Measurements from ENCODE around the gene ENO1. TPM values are rescaled to one million over a fixed set of nuclear protein-coding genes. Genes with fewer than 3 reads are reported as not detected.

Gene ENO1
- total and polyA plus RNA-seq, 2 experiments from 2014 or later, result 659 to 868 TPM

GRCh38 chr1:8891401-8891800 is 12.9 kb upstream of the ENO1 start:
- H3K4me3 ChIP-seq, result no peak overlapping the region
- peaks cover 7% of the 10 kb centered on the region for H3K4me1 ChIP-seq (ENCODE audit: insufficient read depth)
- no peaks in the 10 kb centered on the region for H3K9me3 ChIP-seq (ENCODE audit: low read depth)
- no peaks in the 10 kb centered on the region for H4K20me1 ChIP-seq (ENCODE audit: insufficient read depth, poor library complexity, severe bottlenecking)
- H3K9me2 ChIP-seq (replicated peaks; ENCODE audit: insufficient read depth), result no peaks in the 10 kb centered on the region
- no peaks in the 10 kb centered on the region for H3K79me2 ChIP-seq
- H3K36me3 ChIP-seq (replicated peaks; ENCODE audit: insufficient read depth, low read depth), result no peaks in the 10 kb centered on the region
- H3K27ac ChIP-seq, result no peak overlapping the region
- no peak overlapping the region for H2AFZ ChIP-seq
- TF ChIP-seq EZH2phosphoT487 (IDR thresholded peaks at IDR 0.05; ENCODE audit: low read depth, severe bottlenecking, unreplicated experiment) (no peak), CTCF (IDR thresholded peaks at IDR 0.05; ENCODE audit: poor library complexity) (no peak), EZH2 (IDR thresholded peaks at IDR 0.05; ENCODE audit: borderline replicate concordance) (no peak)
- DNase-seq (ENCODE audit: low spot score), result no peak
- WGBS (ENCODE audit: low lambda C conversion rate, missing lambda C conversion rate), result 69% methylated on average over 3 of the region's 3 CpGs
- H3K4me2 ChIP-seq, result no peak overlapping the region
- H3K27me3 ChIP-seq, result no peaks in the 10 kb centered on the region

- WGBS (ENCODE audit: low lambda C conversion rate, missing lambda C conversion rate), result 68% methylated on average over 18 of the region's 18 CpGs
Measured at GRCh38 chr1:8889925-8890785, 11.7 kb upstream of the ENO1 start.

GRCh38 chr1:8889103-8889846 is 10.8 kb upstream of the ENO1 start:
- Histone ChIP-seq H3K79me2 (no peaks in the 10 kb centered on the region), H3K27ac (peak overlapping the region; percentile 62), H3K9me2 (replicated peaks; ENCODE audit: insufficient read depth) (no peaks in the 10 kb centered on the region), H3K4me3 (no peak overlapping the region), H3K4me2 (peak overlapping the region; percentile 61), H4K20me1 (ENCODE audit: insufficient read depth, poor library complexity, severe bottlenecking) (no peaks in the 10 kb centered on the region), H3K4me1 (ENCODE audit: insufficient read depth) (peaks cover 7% of the 10 kb centered on the region), H3K27me3 (no peaks in the 10 kb centered on the region), H3K9me3 (ENCODE audit: low read depth) (no peaks in the 10 kb centered on the region), H2AFZ (no peak overlapping the region), H3K36me3 (replicated peaks; ENCODE audit: insufficient read depth, low read depth) (no peaks in the 10 kb centered on the region)
- no peak for TF ChIP-seq CTCF (IDR thresholded peaks at IDR 0.05; ENCODE audit: poor library complexity)
- no peak for TF ChIP-seq EZH2phosphoT487 (IDR thresholded peaks at IDR 0.05; ENCODE audit: low read depth, severe bottlenecking, unreplicated experiment)
- no peak for TF ChIP-seq EZH2 (IDR thresholded peaks at IDR 0.05; ENCODE audit: borderline replicate concordance)
- no peak for DNase-seq (ENCODE audit: low spot score)
- 82% methylated on average over 11 of the region's 11 CpGs for WGBS (ENCODE audit: low lambda C conversion rate, missing lambda C conversion rate)

More at GRCh38 chr1:8889925-8890785, 11.7 kb upstream of the ENO1 start:
- H3K4me2 ChIP-seq, result peak overlapping the region; percentile 61
- H3K27me3 ChIP-seq, result no peaks in the 10 kb centered on the region
- no peaks in the 10 kb centered on the region for H3K9me3 ChIP-seq (ENCODE audit: low read depth)
- no peak for DNase-seq (ENCODE audit: low spot score)
- H3K79me2 ChIP-seq, result no peaks in the 10 kb centered on the region
- H3K36me3 ChIP-seq (replicated peaks; ENCODE audit: insufficient read depth, low read depth), result no peaks in the 10 kb centered on the region
- H3K9me2 ChIP-seq (replicated peaks; ENCODE audit: insufficient read depth), result no peaks in the 10 kb centered on the region
- H3K4me1 ChIP-seq (ENCODE audit: insufficient read depth), result peaks cover 7% of the 10 kb centered on the region
- no peak for TF ChIP-seq EZH2 (IDR thresholded peaks at IDR 0.05; ENCODE audit: borderline replicate concordance)
- no peak for TF ChIP-seq CTCF (IDR thresholded peaks at IDR 0.05; ENCODE audit: poor library complexity)
- no peak for TF ChIP-seq EZH2phosphoT487 (IDR thresholded peaks at IDR 0.05; ENCODE audit: low read depth, severe bottlenecking, unreplicated experiment)
- no peak overlapping the region for H3K4me3 ChIP-seq
- no peak overlapping the region for H2AFZ ChIP-seq
- H4K20me1 ChIP-seq (ENCODE audit: insufficient read depth, poor library complexity, severe bottlenecking), result no peaks in the 10 kb centered on the region
- H3K27ac ChIP-seq, result peak overlapping the region; percentile 62

All from hepatocyte (in vitro differentiated cells).